Measurements from ENCODE around the gene PRKAG2. TPM values are rescaled to one million over a fixed set of nuclear protein-coding genes. Genes with fewer than 3 reads are reported as not detected.

PRKAG2 gene
- total RNA-seq, 1 donor from 2014 or later, result 22.6 TPM

GRCh38 chr7:151731022-151731441, 145.9 kb downstream of the PRKAG2 start:
- no peak for DNase-seq (ENCODE audit: low read depth)

DNA sequence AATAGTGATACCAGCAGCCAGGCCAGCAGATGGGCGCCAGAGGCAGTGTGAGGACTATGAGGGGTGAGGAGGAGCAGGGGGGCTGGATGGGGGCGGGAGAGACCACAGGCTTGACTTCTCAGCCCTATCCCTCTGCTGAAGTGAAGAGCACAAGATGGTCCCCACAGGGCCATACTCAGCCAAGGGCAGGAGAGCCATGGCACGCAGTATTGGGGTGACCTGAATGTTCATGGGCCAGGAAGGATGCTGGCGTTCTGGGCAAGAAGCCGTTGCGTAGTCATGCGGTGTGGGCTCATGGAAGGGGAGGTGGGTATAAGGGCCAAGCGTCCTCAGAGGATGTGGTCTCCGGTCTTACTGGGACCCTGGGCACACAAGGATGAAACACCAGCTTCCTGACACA, 146.3 kb downstream of the PRKAG2 start:
- DNase-seq (ENCODE audit: low read depth), result no peak

DNA sequence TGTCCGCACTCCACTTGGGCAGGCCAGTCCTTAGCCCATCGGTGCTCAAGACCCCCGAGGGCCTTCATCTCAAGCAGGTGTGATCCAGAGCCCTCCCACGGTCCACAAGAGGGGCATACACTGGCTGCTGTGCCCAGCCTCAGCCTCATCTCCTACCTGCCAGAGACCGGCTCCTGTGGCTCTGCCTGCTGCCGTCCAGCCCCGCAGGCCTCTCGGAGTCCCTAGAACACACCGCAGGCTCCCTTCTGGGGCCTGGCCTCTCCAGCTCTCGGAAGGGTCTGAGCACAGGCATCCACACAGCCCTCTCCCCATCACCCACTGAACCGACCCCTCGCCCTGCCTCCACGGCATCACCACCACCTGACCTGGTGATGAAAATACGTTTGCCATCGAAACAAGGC, 147.4 kb downstream of the PRKAG2 start:
- no peak for DNase-seq (ENCODE audit: low read depth)

- no peak for DNase-seq (ENCODE audit: low read depth)
These were observed 148.2 kb downstream of the PRKAG2 start for GRCh38 chr7:151728746-151729145.

DNA sequence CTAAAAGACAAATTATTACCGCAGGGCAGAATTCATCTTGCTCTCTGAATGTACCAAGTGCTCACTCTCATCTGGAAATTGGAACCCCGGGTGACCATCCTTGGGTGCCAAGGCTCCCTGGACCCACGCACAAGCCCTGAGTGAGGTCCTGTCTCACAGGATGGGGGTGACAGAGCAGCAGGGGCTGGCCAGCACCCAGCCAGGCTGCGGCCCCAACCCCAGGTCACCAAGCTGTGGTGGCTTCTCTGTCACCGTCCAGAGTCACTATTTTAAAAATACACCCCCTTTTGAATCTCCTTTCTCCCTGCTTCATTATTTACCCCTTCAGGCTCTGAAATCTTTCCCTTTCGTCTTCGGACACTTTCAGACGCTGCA, 148.6 kb downstream of the PRKAG2 start:
- no peak for DNase-seq (ENCODE audit: low read depth)

GRCh38 chr7:151727579-151728285, 149.2 kb downstream of the PRKAG2 start:
- peak; percentile 88 for DNase-seq (ENCODE audit: low read depth)

- no peak for DNase-seq (ENCODE audit: low read depth)
These were observed 150.0 kb downstream of the PRKAG2 start for GRCh38 chr7:151726652-151727578.

- DNase-seq (ENCODE audit: low read depth), result peak; percentile 73
These were observed 150.9 kb downstream of the PRKAG2 start for GRCh38 chr7:151725844-151726651.

GRCh38 chr7:151724920-151725584, 151.9 kb downstream of the PRKAG2 start:
- DNase-seq (ENCODE audit: low read depth), result no peak

DNA sequence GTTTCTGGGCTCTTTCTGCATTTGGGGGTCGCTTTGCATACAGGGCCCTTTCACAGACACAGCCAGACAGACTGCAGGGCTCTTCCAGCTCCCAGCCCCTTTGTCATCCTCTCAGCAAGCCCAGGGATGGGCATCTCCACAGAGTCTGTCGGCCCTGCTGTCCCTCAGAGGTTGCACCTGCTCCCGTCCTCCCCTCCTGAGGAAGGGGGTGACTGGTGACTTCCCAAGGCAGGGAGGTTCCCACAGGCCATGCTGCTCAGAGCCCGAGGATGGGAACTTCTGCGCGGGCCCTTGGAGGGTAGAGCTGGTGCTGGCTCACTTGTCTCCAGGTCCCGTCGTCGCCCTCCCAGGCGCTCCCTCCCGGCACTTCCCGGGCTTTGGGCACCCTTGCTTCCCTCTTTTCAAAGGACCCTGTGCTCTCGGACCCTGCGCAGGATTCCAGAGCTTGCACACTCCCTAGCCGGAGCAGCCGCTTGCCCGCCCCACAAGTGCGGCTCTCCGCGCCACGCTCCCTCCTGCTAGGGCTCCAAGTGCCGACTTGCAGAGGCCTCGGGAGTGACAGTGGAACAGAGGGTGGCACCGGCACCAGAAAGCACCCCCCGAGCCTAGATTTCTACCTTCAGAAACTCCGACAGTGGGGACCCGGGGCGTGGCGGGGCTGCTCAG, 152.5 kb downstream of the PRKAG2 start:
- DNase-seq (ENCODE audit: low read depth), result no peak

DNA sequence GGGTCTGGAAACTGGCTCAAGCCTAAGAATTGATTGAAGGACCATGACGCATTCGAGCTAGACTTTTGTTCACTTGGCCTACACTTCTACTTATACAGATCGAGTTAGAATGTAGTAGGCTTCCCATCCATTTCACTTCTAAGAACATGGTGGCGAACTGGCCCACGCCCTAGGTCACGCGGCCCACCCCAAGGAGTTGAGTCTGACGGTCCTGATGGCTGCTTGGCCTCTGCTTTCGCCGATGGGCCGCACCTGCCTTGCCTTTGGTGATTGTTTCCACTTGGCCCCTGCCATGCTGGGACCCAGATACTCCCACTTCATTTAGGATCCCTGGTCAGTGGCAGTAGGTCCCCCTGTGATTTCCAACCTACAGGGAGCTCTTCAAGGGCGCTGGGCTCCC, 153.6 kb downstream of the PRKAG2 start:
- no peak for DNase-seq (ENCODE audit: low read depth)

DNA sequence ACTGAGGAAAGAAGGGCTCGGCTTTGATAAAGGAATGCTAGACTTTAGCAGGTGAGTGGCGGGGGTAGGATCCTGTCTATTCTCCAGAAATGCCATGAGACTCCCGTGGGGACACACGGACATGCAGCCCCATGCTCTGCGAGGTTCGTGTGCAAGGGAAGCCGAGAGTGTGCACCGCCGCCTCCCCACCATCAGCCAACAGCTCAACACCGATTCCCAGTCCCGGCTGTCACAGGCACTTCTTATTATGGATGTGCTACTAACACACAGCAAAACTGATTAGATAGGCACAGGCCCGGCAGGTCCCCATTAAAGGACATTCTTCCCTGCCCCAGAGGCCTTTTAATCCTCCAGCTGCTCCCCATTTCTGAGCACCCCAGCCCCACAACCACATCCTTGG, 154.4 kb downstream of the PRKAG2 start:
- no peak for DNase-seq (ENCODE audit: low read depth)

- DNase-seq (ENCODE audit: low read depth), result no peak
These were observed 155.2 kb downstream of the PRKAG2 start for GRCh38 chr7:151721694-151722093.

DNA sequence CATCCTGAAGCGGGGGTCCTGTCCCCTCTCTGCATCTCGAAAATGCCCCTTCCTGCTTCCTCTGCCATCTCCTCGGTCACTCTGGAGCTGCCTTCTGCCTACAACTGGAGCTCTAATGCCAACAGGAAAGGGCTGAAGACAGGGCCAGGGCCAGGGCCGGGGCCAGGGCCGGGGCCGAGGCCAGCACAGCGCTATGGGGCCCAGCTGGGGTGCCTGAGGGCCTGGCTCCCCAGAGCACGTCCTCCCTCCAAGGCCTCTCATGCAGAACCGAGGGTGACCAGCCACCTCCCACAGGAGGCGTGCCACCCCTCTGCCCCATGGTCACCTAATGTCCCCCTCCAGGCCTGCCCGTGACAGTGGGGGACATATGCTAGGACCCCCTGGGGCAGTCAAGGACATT, 155.7 kb downstream of the PRKAG2 start:
- DNase-seq (ENCODE audit: low read depth), result no peak

DNA sequence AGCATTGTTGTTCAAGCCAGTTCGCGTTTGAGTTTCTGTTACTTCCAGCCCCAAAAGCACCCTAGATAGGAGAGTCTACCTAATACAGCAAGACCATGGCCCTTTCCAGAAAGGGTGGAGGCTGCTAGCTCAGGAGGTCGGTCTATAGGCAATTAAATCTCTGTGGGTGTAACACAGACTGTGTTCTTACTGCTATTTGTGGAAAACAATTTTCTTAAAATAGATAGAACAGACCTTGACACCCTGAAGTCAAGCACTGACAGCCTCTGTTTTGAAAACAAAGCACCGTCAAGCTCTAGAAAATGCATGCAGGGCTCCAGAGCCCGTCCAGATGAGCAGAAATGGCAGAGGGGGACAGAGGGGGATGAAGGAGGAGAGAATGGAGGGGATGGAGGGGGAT, 156.6 kb downstream of the PRKAG2 start:
- no peak for DNase-seq (ENCODE audit: low read depth)

- DNase-seq (ENCODE audit: low read depth), result no peak
These were observed 157.0 kb downstream of the PRKAG2 start for GRCh38 chr7:151719897-151720242.

DNA sequence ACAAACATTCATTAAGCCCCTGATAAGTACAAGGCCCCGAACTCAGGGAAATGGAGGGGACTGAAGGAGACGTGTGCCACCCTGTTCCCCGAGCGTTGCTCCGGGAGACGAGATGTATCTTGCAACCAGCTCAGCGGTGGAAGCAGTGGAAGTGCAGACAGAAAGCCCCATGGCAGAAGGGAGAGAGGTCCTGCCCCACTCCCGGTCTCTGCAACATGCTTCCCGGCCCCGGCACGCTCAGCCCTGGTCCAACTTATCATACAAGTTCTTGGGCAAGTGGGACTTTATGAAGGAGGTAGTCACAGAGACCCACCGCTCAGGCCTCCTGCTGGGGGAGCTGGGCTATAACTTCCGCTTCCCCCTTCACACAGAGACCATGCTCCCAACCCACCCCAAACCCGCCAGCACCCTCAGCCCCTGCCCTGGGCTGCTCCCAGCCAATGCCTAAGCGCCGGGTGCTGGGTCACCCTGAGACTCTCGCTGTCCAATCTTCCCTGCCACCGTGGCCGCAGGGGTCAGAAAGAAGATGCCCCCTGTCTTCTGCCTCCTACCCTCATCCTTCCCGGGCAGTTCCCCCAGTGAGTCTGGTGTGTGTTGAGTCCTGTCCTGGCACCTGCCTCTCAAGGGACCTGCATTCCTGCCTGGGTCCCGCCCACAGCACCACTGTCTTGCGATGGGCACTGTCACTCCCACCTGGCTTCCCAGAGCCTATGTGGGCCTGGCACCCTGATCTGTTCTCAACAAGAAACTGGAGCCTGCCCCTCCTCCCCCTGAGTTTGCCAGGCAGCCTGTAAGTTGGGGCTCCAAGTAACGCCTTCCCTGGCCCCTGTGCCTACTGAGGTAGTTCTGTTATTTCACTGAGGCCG, 157.7 kb downstream of the PRKAG2 start:
- DNase-seq (ENCODE audit: low read depth), result no peak

- DNase-seq (ENCODE audit: low read depth), result no peak
These were observed 159.0 kb downstream of the PRKAG2 start for GRCh38 chr7:151717918-151718317.

DNA sequence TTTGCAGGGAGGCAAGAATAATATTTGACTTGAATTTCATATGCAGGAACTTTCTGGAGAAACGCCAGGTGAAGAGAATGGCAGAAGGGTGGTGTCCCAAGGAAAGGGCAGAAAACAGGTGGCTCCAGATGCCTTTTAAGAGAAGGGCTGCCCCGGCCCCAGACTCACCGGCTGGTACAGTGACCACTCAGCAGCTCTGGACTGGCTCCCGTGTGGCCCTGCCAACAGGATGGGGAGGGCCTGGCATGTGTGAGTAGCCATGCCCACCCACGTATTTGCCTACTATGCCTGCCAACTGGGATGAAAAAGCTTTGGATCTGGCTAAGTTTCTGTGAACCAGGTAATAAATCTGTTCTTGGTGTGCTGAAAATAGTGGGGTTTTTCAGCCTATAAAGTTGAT, 159.5 kb downstream of the PRKAG2 start:
- peak; percentile 69 for DNase-seq (ENCODE audit: low read depth)

- DNase-seq (ENCODE audit: low read depth), result no peak
These were observed 160.6 kb downstream of the PRKAG2 start for GRCh38 chr7:151716323-151716722.

Data from myocyte (in vitro differentiated cells).